Lower leg skin (tissue), 3 donors: ENCODE measurements around the gene BNC2.

Source experiments
- CTCF ChIP-seq, 3 donors: fragments of 450-650 bp; IDR thresholded peaks; one replicate each; pipeline ENCODE4 v1.5.1; 2016; ENCODE audit warnings: antibody characterized with exemption in 3 of 3, mild to moderate bottlenecking in 3 of 3, moderate library complexity in 2 of 3
- POLR2A ChIP-seq, 2 donors: fragments of 450-650 bp; IDR thresholded peaks; one replicate each; pipeline ENCODE4 v1.6.1; 2016 to 2017; ENCODE audit warnings: antibody characterized with exemption in 2 of 2, mild to moderate bottlenecking in 1 of 2, moderate library complexity in 1 of 2

- TF ChIP-seq CTCF (IDR thresholded peaks at IDR 0.05) (no peak), POLR2A (IDR thresholded peaks at IDR 0.05) (no peak)
These were observed 479.1 kb downstream of the BNC2 start for GRCh38 chr9:16391369-16391768.
